Colonic mucosa (tissue), 4 donors: Measurements from ENCODE around the gene NFIA. TPM values are rescaled to one million over a fixed set of nuclear protein-coding genes. Genes with fewer than 3 reads are reported as not detected.
A peak's percentile ranks its signal among the peaks of the same experiment; 100 is the strongest.

Experiments
- DNase-seq: peaks from one replicate; pipeline ENCODE4 v3.0.0-alpha.2; 2020
- H3K27ac ChIP-seq: fragments of 200-600 bp; one replicate; pipeline ENCODE4 v1.8.0; 2021
- H3K27me3 ChIP-seq: fragments of 200-600 bp; one replicate; pipeline ENCODE4 v1.8.0; 2021
- H3K36me3 ChIP-seq: fragments of 200-600 bp; one replicate; pipeline ENCODE4 v1.8.0; 2021
- H3K4me1 ChIP-seq: fragments of 200-600 bp; one replicate; pipeline ENCODE4 v1.8.0; 2021; ENCODE audit warnings: mild to moderate bottlenecking
- H3K4me3 ChIP-seq: fragments of 200-600 bp; one replicate; pipeline ENCODE4 v1.8.0; 2021
- H3K9ac ChIP-seq, 2 donors: one replicate each; pipeline ENCODE4 v1.7.0; 2013; ENCODE audit warnings: control low read depth in 2 of 2, low read depth in 2 of 2, low read length in 2 of 2
- H3K9me3 ChIP-seq: fragments of 200-600 bp; one replicate; pipeline ENCODE4 v1.8.0; 2021
- CTCF ChIP-seq: fragments of 200-600 bp; IDR thresholded peaks from one replicate; pipeline ENCODE4 v1.8.0; 2022; ENCODE audit warnings: antibody characterized with exemption, mild to moderate bottlenecking
- intact Hi-C: fragments of 100-400 bp; cut with DNase I; formaldehyde crosslinking; loops from one replicate; pipeline ENCODE4 v1.14.1; 2022
- total RNA-seq, 2 donors: library from RNA; stranded (reverse); fragmentation: NEBNext Ultra II Directional in 1 of 2; extraction: Animal tissue kit (Norgen Biotek cat#: 25700) in 1 of 2; gene quantifications; one replicate each; pipeline ENCODE4 v1.2.1, GENCODE V29; 2021
- donor health status: healthy.
- donor health status: DM: no; HTN: no; CAD: no.
- donor health status: DM: no; HTN: no; CAD: no.

NFIA gene
- total RNA-seq, 2 donors from 2014 or later: 36.0 to 44.2 TPM

- H3K27me3 ChIP-seq: no peaks in the 10 kb centered on the region
- TF ChIP-seq CTCF: no peak
- peak overlapping the region in 1 of 2 donors; percentile 36 for H3K9ac ChIP-seq
- H3K27ac ChIP-seq: peak overlapping the region; percentile 49
- intact Hi-C loops: loop anchor here (5.0 to 10.0 kb wide), 3 partner anchors 116 to 466 kb away; no protein-coding TSS in a partner anchor
- H3K9me3 ChIP-seq: no peaks in the 10 kb centered on the region
- H3K4me3 ChIP-seq: no peak overlapping the region
- no peaks in the 10 kb centered on the region for H3K36me3 ChIP-seq
- peaks cover 20% of the 10 kb centered on the region for H3K4me1 ChIP-seq
- peak; percentile 70 for DNase-seq
Measured at GRCh38 chr1:61450454-61450853, 368.1 kb downstream of the NFIA start.

- intact Hi-C loops: loop anchor here (5.0 to 10.0 kb wide), 3 partner anchors 116 to 466 kb away; no protein-coding TSS in a partner anchor
- DNase-seq: no peak
- peak overlapping the region in 1 of 2 donors; percentile 36 for H3K9ac ChIP-seq
Measured at GRCh38 chr1:61450872-61451571, 368.7 kb downstream of the NFIA start.

GRCh38 chr1:61451572-61451968 lies 369.2 kb downstream of the NFIA start:
- TF ChIP-seq CTCF: no peak
- peak overlapping the region; percentile 49 for H3K27ac ChIP-seq
- no peak overlapping the region for H3K4me3 ChIP-seq
- intact Hi-C loops: loop anchor here (5.0 to 10.0 kb wide), 3 partner anchors 117 to 467 kb away; no protein-coding TSS in a partner anchor
- peaks cover 13% of the 10 kb centered on the region for H3K4me1 ChIP-seq
- no peaks in the 10 kb centered on the region for H3K36me3 ChIP-seq
- peak overlapping the region in 1 of 2 donors; percentile 36 for H3K9ac ChIP-seq
- no peak for DNase-seq
- H3K27me3 ChIP-seq: no peaks in the 10 kb centered on the region
- no peaks in the 10 kb centered on the region for H3K9me3 ChIP-seq

More at GRCh38 chr1:61450872-61451571, 368.7 kb downstream of the NFIA start:
- Histone ChIP-seq H3K4me1 (peaks cover 17% of the 10 kb centered on the region), H3K4me3 (no peak overlapping the region), H3K27me3 (no peaks in the 10 kb centered on the region), H3K27ac (peak overlapping the region; percentile 49), H3K9me3 (no peaks in the 10 kb centered on the region), H3K36me3 (no peaks in the 10 kb centered on the region)
- no peak for TF ChIP-seq CTCF

GRCh38 chr1:61452176-61453035 lies 370.0 kb downstream of the NFIA start:
- H3K27me3 ChIP-seq: no peaks in the 10 kb centered on the region
- H3K27ac ChIP-seq: peak overlapping the region; percentile 4
- H3K9ac ChIP-seq: peak overlapping the region in 1 of 2 donors; percentile 36
- no peak for TF ChIP-seq CTCF
- intact Hi-C loops: loop anchor here (5.0 to 10.0 kb wide), 3 partner anchors 118 to 468 kb away; no protein-coding TSS in a partner anchor
- H3K4me3 ChIP-seq: no peak overlapping the region
- no peaks in the 10 kb centered on the region for H3K36me3 ChIP-seq
- no peak for DNase-seq
- no peaks in the 10 kb centered on the region for H3K9me3 ChIP-seq
- H3K4me1 ChIP-seq: peaks cover 13% of the 10 kb centered on the region
